Adipose tissue (tissue), 3 donors: ENCODE results near the gene CEACAM8. TPM values are rescaled to one million over a fixed set of nuclear protein-coding genes. Genes with fewer than 3 reads are reported as not detected.
"Not testable (repeated sequence)": the region's sequence is repeated elsewhere in the genome, so short reads cannot be mapped to it uniquely, and the experiment has no call there.

Source experiments
- H3K27ac ChIP-seq: one replicate; pipeline ENCODE4 v1.5.1; 2013; ENCODE audit warnings: low read depth, low read length
- WGBS, 3 donors: extraction: QIAGEN DNeasy Blood & Tissue Kit; methylation state at CpG; one replicate each; pipeline ENCODE4 v1.1.7; 2013; 5-methylcytosine and 5-hydroxymethylcytosine counted together
- polyA plus RNA-seq, 3 donors: library from polyadenylated mRNA; stranded (reverse); fragments of 200-250 nt; gene quantifications; one replicate each; pipeline ENCODE4 v1.2.3, GENCODE V29; 2013
- donor health status: healthy with polysubstance abuse.
- donor health status: Bipolar disorder and iron deficiency.
- donor health status: healthy.

Gene CEACAM8
- polyA plus RNA-seq, result under 1 TPM in 2 of 3 donors, not detected in 1; 0.04 to 0.67 TPM

GRCh38 chr19:42594617-42595489 lies at the start of gene CEACAM8:
TSS of gene CEACAM8 (minus strand) at chr19:42594924. CDS start at chr19:42594828, 96 bp downstream.
- 61 to 66% (median 63%) methylated on average over 10 of the region's 10 CpGs for WGBS, 3 donors
- no peak within 1 kb of the TSS for H3K27ac ChIP-seq

DNA sequence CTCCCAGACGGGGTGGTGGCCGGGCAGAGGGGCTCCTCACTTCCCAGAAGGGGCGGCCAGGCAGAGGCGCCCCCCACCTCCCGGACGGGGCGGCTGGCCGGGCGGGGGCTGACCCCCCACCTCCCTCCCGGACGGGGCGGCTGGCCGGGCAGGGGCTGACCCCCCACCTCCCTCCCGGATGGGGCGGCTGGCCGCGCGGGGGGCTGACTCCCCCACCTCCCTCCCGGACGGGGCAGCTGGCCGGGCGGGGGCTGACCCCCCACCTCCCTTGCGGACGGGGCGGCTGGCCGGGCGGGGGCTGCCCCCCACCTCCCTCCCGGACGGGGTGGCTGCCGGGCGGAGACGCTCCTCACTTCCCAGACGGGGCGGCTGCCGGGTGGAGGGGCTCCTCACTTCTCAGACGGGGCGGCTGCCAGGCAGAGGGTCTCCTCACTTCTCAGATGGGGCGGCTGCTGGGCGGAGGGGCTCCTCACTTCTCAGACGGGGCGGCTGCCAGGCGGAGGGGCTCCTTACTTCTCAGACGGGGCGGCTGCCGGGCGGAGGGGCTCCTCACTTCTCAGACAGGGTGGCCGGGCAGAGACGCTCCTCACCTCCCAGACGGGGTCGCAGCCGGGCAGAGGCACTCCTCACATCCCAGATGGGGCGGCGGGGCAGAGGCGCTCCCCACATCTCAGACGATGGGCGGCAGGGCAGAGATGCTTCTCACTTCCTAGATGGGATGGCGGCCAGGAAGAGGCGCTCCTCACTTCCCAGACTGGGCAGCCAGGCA lies 44.8 kb upstream of the CEACAM8 start:
- whole genome bisulfite sequencing, 3 donors, result 90 to 95% (median 95%) methylated on average over 16 to 48 of the region's 58 CpGs
- H3K27ac ChIP-seq, result not testable (repeated sequence)

DNA sequence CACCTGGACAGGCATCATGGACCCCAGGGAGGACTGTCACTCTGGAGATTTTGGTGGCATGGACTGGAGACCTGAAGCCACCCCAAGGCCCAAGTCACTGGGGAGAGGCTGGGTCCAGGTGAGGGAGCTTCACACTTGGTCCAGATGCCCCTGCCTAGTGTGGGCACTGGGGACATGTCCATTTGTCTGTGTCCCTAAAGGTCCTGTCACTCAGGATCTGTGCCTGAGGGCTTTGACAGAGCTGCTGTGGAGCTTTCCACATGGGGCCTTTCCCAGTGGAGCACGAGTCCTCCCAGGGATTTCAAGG lies 40.5 kb upstream of the CEACAM8 start:
- H3K27ac ChIP-seq, result no peak overlapping the region
- WGBS, 3 donors, result 93 to 100% (median 100%) methylated on average over 1 of the region's 1 CpG

- no peak overlapping the region for H3K27ac ChIP-seq
- WGBS, 3 donors, result 73 to 80% (median 78%) methylated on average over 5 of the region's 5 CpGs
Measured at GRCh38 chr19:42634409-42635232, 39.9 kb upstream of the CEACAM8 start.

DNA sequence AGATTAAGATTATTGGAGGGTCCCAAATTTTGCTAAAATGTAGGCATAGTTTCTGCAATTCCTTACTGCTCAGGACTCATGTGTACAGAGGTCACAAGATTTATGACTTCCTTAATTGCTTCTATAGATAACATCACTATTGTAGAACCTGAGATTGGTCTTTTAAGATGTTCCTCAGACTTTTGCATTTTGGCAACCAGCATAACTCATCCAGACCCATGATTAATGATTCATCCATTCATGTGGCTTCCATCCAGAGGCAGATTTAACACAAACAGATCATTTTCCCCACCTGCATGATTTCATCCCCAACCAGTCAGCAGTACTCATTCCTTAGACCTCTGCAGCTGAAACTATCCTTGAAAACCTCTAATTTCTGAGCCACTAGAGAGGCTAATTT lies 34.5 kb upstream of the CEACAM8 start:
- H3K27ac ChIP-seq, result no peak overlapping the region

DNA sequence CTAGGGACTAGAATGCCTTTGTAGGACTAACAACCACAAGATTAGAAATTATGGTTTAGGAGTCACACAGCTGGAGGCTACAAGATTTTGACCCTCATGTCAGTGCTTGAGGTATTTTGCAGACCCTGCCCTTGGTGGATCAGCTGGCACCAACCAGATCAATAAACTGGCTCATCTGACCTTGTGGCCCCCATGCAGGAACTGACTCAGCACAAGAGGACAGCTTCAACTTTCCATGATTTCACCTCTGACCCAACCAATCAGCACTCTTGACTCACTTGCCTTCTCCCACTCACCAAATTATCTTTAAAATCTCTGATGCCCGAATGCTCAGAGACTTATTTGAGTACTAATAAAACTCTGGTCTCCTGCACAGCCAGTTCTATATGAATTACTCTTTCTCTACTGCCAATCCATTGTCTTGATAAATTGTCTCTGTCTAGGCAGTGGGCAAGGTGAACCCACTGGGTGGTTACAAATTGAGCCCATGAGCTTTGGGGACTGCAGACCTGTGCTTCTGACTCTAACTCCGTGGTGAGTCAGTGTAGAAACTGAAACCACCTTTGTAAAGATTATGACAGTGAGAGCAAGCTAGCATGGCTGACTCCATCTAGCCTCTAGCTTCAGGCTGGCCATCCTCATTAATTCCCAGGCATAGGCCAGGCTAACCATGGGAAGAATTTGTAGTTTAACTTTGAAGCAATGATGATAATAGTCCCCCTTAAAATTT lies 33.9 kb upstream of the CEACAM8 start:
- H3K27ac ChIP-seq, result no peak overlapping the region
- WGBS, 3 donors, result 48 to 70% (median 66%) methylated on average over 2 of the region's 2 CpGs

DNA sequence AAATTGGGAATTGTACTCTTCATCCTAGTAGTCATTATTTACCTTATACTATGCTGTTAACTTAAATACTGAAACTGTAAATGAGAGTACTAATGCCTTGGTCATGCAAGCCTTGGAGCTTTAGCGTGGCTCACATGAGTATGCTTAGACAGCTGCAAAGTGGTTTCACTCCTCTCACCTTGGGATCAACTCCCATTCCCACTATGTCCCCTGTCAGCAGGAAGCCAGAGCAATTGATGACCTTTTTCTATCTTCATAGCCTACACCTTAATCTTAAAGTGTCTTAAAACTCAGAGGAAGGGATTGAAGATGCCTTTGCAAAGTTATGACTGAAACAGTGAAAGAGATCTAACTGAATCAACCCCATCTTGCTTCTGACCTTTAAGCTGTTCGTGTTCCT lies 33.2 kb upstream of the CEACAM8 start:
- 46 to 64% (median 54%) methylated on average over 2 of the region's 2 CpGs for WGBS, 3 donors
- H3K27ac ChIP-seq, result no peak overlapping the region

DNA sequence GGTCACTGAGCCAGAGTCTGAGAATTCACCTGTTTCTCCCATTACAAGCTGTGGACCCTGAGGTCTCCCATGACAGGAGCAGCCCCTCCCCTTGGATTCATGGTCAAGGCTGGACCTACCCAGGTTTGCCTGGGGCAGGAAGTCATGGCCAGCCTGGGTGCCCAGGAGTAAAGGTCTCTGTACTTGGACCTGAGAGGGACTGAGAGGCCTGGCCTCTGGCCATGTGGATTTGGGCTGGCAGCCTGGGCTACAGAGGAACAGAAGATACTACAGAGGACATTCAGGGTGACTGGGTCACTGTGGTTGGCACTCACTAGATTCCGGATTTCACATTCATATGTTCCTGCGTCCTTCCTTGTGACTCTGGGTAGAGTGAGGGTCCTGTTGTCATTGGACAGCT lies 31.5 kb upstream of the CEACAM8 start:
- 54 to 96% (median 91%) methylated on average over 2 of the region's 2 CpGs for WGBS, 3 donors
- no peak overlapping the region for H3K27ac ChIP-seq

- WGBS, 3 donors, result 83 to 91% (median 84%) methylated on average over 1 of the region's 1 CpG
- no peak overlapping the region for H3K27ac ChIP-seq
Measured at GRCh38 chr19:42619271-42619670, 24.5 kb upstream of the CEACAM8 start.

GRCh38 chr19:42613666-42614065 lies 18.9 kb upstream of the CEACAM8 start:
- no peak overlapping the region for H3K27ac ChIP-seq
- 71 to 88% (median 83%) methylated on average over 5 of the region's 5 CpGs for WGBS, 3 donors

GRCh38 chr19:42610401-42610915 lies 15.7 kb upstream of the CEACAM8 start:
- H3K27ac ChIP-seq, result not testable (repeated sequence)
- WGBS, 3 donors, result 93 to 95% (median 94%) methylated on average over 18 to 31 of the region's 33 CpGs

DNA sequence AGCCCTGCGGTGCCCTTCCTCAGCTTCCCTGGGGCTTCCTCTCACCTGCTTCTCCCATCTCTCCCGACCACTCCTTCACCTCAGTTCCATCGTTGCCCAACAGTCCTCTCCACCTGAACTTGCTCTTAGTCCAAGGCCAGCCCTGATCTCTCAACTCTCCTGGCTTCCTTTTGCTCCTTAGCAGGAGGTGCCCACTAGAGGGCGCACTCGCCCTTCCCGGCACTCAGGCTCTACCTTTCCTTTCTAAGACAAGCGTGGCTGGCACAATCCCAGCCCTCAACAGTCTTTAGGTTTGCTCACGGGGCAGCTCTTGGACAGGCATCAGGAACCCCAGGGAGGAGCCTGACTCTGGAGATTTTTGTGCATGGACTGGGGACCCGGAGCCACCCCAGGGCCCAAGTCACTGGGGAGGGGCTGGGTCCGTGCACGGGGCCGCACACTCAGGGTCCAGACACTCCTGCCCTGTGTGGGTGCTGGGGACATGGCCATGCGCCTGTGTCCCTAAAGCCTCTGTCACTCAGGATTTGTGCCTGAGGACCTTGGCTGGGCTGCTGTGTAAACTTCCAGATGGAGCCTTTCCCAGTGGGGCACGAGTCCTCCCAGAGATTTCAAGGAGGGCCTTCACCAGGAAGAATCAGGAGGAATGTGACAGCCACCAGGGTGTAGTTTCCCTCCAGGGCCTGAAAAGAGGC lies 12.1 kb upstream of the CEACAM8 start:
- H3K27ac ChIP-seq, result no peak overlapping the region
- WGBS, 3 donors, result 14 to 35% (median 34%) methylated on average over 14 of the region's 14 CpGs

DNA sequence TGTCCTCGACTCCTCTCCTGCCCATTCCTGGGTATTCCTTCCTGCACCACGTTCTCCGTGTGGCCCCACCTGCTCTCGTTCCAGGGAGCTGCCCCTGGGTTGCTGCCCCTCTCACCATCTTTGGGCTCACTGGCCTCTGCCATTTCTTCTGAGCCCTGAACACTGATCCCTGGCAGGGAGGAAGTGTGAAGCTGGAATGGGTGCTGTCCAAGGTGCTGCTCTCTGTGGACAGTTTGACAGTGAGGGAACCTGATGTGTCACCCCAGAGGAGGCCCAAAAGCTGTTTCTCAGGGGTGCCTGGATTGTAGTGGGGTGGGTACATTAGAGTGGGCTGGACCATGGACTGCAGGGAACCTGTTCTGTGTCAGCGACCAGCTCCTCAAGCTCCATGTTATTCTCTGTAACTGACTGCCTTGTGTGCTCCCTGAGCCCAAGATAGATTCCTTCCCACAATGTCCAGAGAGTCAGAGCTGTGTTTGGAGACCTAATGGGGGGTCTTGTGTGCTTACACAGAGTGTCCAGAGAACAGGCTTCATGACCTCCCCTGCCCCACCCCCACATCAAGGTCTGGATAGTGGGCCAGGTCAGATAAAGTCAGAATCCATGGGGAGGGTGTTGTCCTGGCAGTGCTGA lies 7.2 kb upstream of the CEACAM8 start:
- no peak overlapping the region for H3K27ac ChIP-seq
- 20 to 32% (median 32%) methylated on average over 5 of the region's 5 CpGs for WGBS, 3 donors

DNA sequence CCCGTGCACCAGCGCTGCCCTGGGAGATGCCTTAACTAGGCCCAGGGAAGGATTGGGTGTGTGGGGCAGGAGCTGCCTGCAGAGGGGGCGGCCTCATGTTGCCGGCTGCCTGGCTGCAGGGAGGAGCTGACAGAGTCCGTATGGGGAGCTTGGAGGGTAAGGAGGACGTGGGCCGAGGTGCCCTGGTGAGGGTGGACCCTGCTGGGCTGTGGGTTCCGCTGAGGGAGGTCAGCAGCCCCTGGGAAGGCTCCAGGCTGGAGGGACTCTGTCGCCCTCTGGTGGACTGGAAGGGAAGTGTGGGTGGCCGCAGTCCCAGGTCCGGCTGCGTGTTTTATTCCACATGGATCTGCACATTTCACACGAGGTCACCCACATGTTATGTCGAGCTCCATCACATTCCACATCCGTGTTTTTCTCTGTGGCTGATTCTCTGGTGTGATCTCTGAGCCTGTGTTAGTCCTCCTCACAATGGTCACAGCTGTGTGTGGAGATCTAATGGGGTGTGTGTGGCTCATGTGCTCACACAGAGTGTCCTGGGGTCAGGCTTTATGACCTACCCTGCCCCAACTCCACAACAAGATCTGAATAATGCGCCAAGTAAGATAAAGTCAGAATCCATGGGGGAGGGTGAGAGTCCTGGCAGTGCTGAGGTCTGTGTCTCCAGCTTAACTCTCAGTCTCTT lies 1.8 kb upstream of the CEACAM8 start:
- H3K27ac ChIP-seq, result no peak overlapping the region
- WGBS, 3 donors, result 16 to 17% (median 16%) methylated on average over 16 of the region's 16 CpGs

- no peak overlapping the region for H3K27ac ChIP-seq
- WGBS, 3 donors, result 71 to 75% (median 73%) methylated on average over 11 of the region's 11 CpGs
Measured at GRCh38 chr19:42595550-42596172, 937 bp upstream of the CEACAM8 start.

GRCh38 chr19:42589792-42590191 lies 4.9 kb downstream of the CEACAM8 start:
- WGBS, 3 donors, result 70 to 88% (median 87%) methylated on average over 7 of the region's 7 CpGs

More at GRCh38 chr19:42589792-42590191, 4.9 kb downstream of the CEACAM8 start:
- H3K27ac ChIP-seq, result no peak overlapping the region
